ENCODE measurements around the gene RRAD.

Gene RRAD

GRCh38 chr16:66886914-66887313, 38.4 kb downstream of the RRAD start:
- peaks cover 83% of the 10 kb centered on the region for H4K20me1 ChIP-seq

GRCh38 chr16:66886321-66886720, 39.0 kb downstream of the RRAD start:
- peaks cover 63% of the 10 kb centered on the region for H3K36me3 ChIP-seq
- no peak for TF ChIP-seq Cebpa-rat (IDR thresholded peaks at IDR 0.05)
- H4K20me1 ChIP-seq, result peaks cover 84% of the 10 kb centered on the region
- no peak overlapping the region for H3K27ac ChIP-seq
- H3K9ac ChIP-seq, result no peak overlapping the region
- H3K27me3 ChIP-seq, result no peaks in the 10 kb centered on the region
- peaks cover 69% of the 10 kb centered on the region for H3K4me1 ChIP-seq
- H3K4me2 ChIP-seq, result peak overlapping the region; percentile 38; the same call in 1 of the 2 replicates
- no peaks in the 10 kb centered on the region for H3K9me3 ChIP-seq
- no peak overlapping the region for H3K4me3 ChIP-seq

More at GRCh38 chr16:66886914-66887313, 38.4 kb downstream of the RRAD start:
- Histone ChIP-seq H3K27ac (no peak overlapping the region), H3K4me1 (peaks cover 69% of the 10 kb centered on the region), H3K27me3 (no peaks in the 10 kb centered on the region), H3K9me3 (no peaks in the 10 kb centered on the region), H3K4me3 (no peak overlapping the region), H3K4me2 (peak overlapping the region; percentile 38), H3K9ac (no peak overlapping the region), H3K36me3 (peaks cover 66% of the 10 kb centered on the region)
- no peak for TF ChIP-seq Cebpa-rat (IDR thresholded peaks at IDR 0.05)

GRCh38 chr16:66885491-66885890, 39.8 kb downstream of the RRAD start:
- Histone ChIP-seq H3K36me3 (peaks cover 60% of the 10 kb centered on the region), H3K27ac (no peak overlapping the region), H3K4me1 (peaks cover 70% of the 10 kb centered on the region), H3K4me3 (no peak overlapping the region), H3K4me2 (no peak overlapping the region), H3K27me3 (no peaks in the 10 kb centered on the region), H4K20me1 (peaks cover 86% of the 10 kb centered on the region), H3K9ac (no peak overlapping the region), H3K9me3 (no peaks in the 10 kb centered on the region)
- no peak for TF ChIP-seq Cebpa-rat (IDR thresholded peaks at IDR 0.05)

- Histone ChIP-seq H3K4me3 (no peak overlapping the region), H3K9ac (no peak overlapping the region), H3K4me1 (peaks cover 87% of the 10 kb centered on the region), H3K27ac (no peak overlapping the region), H3K9me3 (no peaks in the 10 kb centered on the region), H3K36me3 (peaks cover 46% of the 10 kb centered on the region), H3K27me3 (no peaks in the 10 kb centered on the region), H3K4me2 (peak overlapping the region; percentile 45; the same call in 1 of the 2 replicates), H4K20me1 (peaks cover 65% of the 10 kb centered on the region)
- TF ChIP-seq Cebpa-rat (IDR thresholded peaks at IDR 0.05), result no peak
These were observed 42.6 kb downstream of the RRAD start for GRCh38 chr16:66882702-66883101.

GRCh38 chr16:66881964-66882508, 43.3 kb downstream of the RRAD start:
- H3K4me1 ChIP-seq, result peaks cover 87% of the 10 kb centered on the region
- peaks cover 42% of the 10 kb centered on the region for H3K36me3 ChIP-seq
- H3K4me2 ChIP-seq, result peak overlapping the region; percentile 96
- H4K20me1 ChIP-seq, result peaks cover 63% of the 10 kb centered on the region
- no peak overlapping the region for H3K9ac ChIP-seq
- H3K9me3 ChIP-seq, result no peaks in the 10 kb centered on the region
- TF ChIP-seq Cebpa-rat (IDR thresholded peaks at IDR 0.05), result no peak
- H3K27me3 ChIP-seq, result no peaks in the 10 kb centered on the region
- H3K27ac ChIP-seq, result no peak overlapping the region
- H3K4me3 ChIP-seq, result peak overlapping the region; percentile 94; the same call in 1 of the 2 replicates

- H4K20me1 ChIP-seq, result peaks cover 59% of the 10 kb centered on the region
- peaks cover 87% of the 10 kb centered on the region for H3K4me1 ChIP-seq
- H3K9ac ChIP-seq, result peak overlapping the region; percentile 91
- no peaks in the 10 kb centered on the region for H3K27me3 ChIP-seq
- no peak for TF ChIP-seq Cebpa-rat (IDR thresholded peaks at IDR 0.05)
- peak overlapping the region; percentile 94 for H3K4me3 ChIP-seq
- H3K4me2 ChIP-seq, result peak overlapping the region; percentile 96
- H3K36me3 ChIP-seq, result peaks cover 37% of the 10 kb centered on the region
- H3K27ac ChIP-seq, result no peak overlapping the region
- H3K9me3 ChIP-seq, result peaks cover 2% of the 10 kb centered on the region
These were observed 43.8 kb downstream of the RRAD start for GRCh38 chr16:66881560-66881959.

GRCh38 chr16:66881014-66881417, 44.3 kb downstream of the RRAD start:
- H3K4me3 ChIP-seq, result peak overlapping the region; percentile 94
- no peaks in the 10 kb centered on the region for H3K27me3 ChIP-seq
- peaks cover 7% of the 10 kb centered on the region for H3K9me3 ChIP-seq
- peaks cover 34% of the 10 kb centered on the region for H3K36me3 ChIP-seq
- peaks cover 87% of the 10 kb centered on the region for H3K4me1 ChIP-seq
- H3K4me2 ChIP-seq, result peak overlapping the region; percentile 96
- TF ChIP-seq Cebpa-rat (IDR thresholded peaks at IDR 0.05), result no peak
- H4K20me1 ChIP-seq, result peaks cover 53% of the 10 kb centered on the region
- H3K27ac ChIP-seq, result peak overlapping the region; percentile 90
- H3K9ac ChIP-seq, result peak overlapping the region; percentile 91

- Histone ChIP-seq H3K9me3 (peaks cover 7% of the 10 kb centered on the region), H3K9ac (peak within 1 kb of the TSS; percentile 91), H3K4me2 (peak within 1 kb of the TSS; percentile 96), H3K4me3 (peak within 1 kb of the TSS; percentile 94), H4K20me1 (peaks cover 47% of the 10 kb centered on the region), H3K36me3 (peaks cover 29% of the 10 kb centered on the region), H3K27me3 (no peaks in the 10 kb centered on the region), H3K4me1 (peaks cover 91% of the 10 kb centered on the region), H3K27ac (peak within 1 kb of the TSS; percentile 90)
- peak; percentile 41; the same call in 1 of the 2 replicates for TF ChIP-seq Cebpa-rat (IDR thresholded peaks at IDR 0.05)
These were observed 44.9 kb downstream of the RRAD start, which contains the start of gene PDP2 for GRCh38 chr16:66880288-66881013. TSS of gene PDP2 (plus strand) at chr16:66880515. CDS start at chr16:66884285, 3,770 bp downstream.

- Histone ChIP-seq H4K20me1 (peaks cover 24% of the 10 kb centered on the region), H3K27me3 (no peaks in the 10 kb centered on the region), H3K4me2 (peak overlapping the region; percentile 76), H3K27ac (peak overlapping the region; percentile 91), H3K4me1 (peaks cover 84% of the 10 kb centered on the region), H3K9ac (peak overlapping the region; percentile 68), H3K4me3 (no peak overlapping the region), H3K36me3 (0 out of 2 replicates have a peak, but pooled peaks cover 5% of the 10 kb centered on the region), H3K9me3 (peaks cover 7% of the 10 kb centered on the region)
- TF ChIP-seq Cebpa-rat (IDR thresholded peaks at IDR 0.05), result no peak; the same call in 1 of the 2 replicates
These were observed 47.3 kb downstream of the RRAD start for GRCh38 chr16:66878067-66878466.

Data from BLaER1 (cell line).